Measurements from ENCODE around the gene MEGF6. TPM values are rescaled to one million over a fixed set of nuclear protein-coding genes. Genes with fewer than 3 reads are reported as not detected.

MEGF6 gene
- total and polyA plus RNA-seq, 2 donors (not counting 1 experiment from before 2014, with no cell fraction given): 43.2 to 77.3 TPM

DNA sequence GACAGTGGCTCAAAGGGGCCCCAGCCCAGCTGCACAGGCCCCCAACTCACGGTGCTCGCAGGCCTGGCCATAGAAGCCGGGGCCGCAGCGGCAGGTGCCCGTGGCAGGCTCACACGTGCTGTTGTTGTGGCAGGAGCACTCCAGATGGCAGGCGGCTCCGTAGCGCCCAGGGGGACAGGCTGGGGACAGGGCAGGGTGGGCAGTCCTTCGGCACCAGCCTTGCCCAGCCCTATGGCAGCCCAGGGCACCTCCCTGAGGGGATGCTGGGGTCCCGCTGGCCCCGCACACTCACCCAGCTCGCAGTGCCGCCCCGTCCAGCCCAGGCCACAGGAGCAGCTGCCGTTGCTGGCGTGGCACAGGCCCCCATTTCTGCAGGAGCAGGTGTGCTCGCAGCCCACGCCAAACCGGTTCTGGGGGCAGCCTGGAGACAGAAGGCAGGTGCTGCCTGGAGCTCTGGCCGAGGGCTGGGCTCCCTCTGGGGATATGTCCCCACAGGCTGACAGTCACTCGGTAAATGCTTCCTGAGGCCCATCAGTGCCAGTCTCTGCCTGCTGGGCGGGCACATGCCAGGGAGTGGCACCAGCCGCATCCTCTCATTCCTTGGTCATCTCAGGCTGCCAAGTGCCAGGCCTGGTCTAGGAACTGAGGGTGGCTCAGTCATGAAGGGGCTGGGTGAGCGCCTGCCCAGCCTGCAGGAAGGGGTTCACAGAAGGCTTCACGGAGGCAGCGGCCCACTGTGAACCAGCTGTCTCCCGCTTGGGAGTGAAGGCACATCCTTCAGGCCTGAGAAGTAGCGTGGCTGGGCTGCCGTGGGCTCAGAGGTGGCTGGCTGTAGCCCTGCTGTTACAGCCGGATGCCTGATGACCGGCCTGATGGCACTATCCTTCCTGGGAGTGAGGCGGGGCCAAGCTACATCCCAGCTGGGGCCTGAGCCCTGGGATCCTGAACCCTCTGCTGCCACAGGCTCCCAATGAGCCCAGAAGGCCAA, 116.7 kb downstream of the MEGF6 start:
- CTCF ChIA-PET: interaction anchor here (0.6 kb wide), 1 partner anchor 167 kb away, joined by 3 read pairs; no protein-coding TSS in a partner anchor
- peaks cover 0 to under 1% (median 0%) of the 10 kb centered on the region in 3 donors for H3K9me3 ChIP-seq (ENCODE audit: control extremely low read depth in 1 of 3, control insufficient read depth in 2 of 3, insufficient read depth in 1 of 3, low read length in 2 of 3)
- H3K27ac Mint-ChIP-seq: no peak overlapping the region
- intact Hi-C loops (cut with micrococcal nuclease): no loop called here
- no peak for DNase-seq
- H3K79me2 ChIP-seq (ENCODE audit: control insufficient read depth, insufficient read depth, low read length): no peaks in the 10 kb centered on the region
- H3K4me1 ChIP-seq (ENCODE audit: control insufficient read depth in 2 of 2, insufficient read depth in 2 of 2, low read length in 2 of 2): peaks cover 0 to 7% of the 10 kb centered on the region in 2 donors
- H2AFZ ChIP-seq (ENCODE audit: insufficient read depth, low read depth, low read length, poor library complexity, severe bottlenecking): no peak overlapping the region
- no peaks in the 10 kb centered on the region for H3K9me3 Mint-ChIP-seq (ENCODE audit: insufficient read depth)
- H4K20me1 ChIP-seq (ENCODE audit: control insufficient read depth, insufficient read depth, low read length, poor library complexity, severe bottlenecking): peaks cover 9% of the 10 kb centered on the region
- POLR2A ChIA-PET: no interaction called here
- H3K4me2 ChIP-seq (replicated peaks; ENCODE audit: low read depth, low read length, poor library complexity, severe bottlenecking): no peak overlapping the region
- no peak overlapping the region for H3K4me3 ChIP-seq (ENCODE audit: control extremely low read depth in 1 of 5, extremely low read depth in 1 of 5, insufficient read depth in 1 of 5, low read depth in 2 of 5, low read length in 4 of 5)
- no peak overlapping the region for H3K27ac ChIP-seq (ENCODE audit: low read length in 2 of 2)
- H3K9ac ChIP-seq (ENCODE audit: low read length): no peak overlapping the region
- 88% methylated on average over 34 of the region's 34 CpGs for WGBS (ENCODE audit: insufficient coverage)
- TF ChIP-seq EZH2 (IDR thresholded peaks at IDR 0.05; ENCODE audit: borderline replicate concordance, insufficient read depth, low read depth, low read length, poor library complexity, severe bottlenecking): no peak
- TF ChIP-seq, protein P1, sequence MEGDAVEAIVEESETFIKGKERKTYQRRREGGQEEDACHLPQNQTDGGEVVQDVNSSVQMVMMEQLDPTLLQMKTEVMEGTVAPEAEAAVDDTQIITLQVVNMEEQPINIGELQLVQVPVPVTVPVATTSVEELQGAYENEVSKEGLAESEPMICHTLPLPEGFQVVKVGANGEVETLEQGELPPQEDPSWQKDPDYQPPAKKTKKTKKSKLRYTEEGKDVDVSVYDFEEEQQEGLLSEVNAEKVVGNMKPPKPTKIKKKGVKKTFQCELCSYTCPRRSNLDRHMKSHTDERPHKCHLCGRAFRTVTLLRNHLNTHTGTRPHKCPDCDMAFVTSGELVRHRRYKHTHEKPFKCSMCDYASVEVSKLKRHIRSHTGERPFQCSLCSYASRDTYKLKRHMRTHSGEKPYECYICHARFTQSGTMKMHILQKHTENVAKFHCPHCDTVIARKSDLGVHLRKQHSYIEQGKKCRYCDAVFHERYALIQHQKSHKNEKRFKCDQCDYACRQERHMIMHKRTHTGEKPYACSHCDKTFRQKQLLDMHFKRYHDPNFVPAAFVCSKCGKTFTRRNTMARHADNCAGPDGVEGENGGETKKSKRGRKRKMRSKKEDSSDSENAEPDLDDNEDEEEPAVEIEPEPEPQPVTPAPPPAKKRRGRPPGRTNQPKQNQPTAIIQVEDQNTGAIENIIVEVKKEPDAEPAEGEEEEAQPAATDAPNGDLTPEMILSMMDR (IDR thresholded peaks at IDR 0.05): no peak
- no peak overlapping the region for H3K4me3 Mint-ChIP-seq
- H3K4me1 Mint-ChIP-seq: peaks cover 6% of the 10 kb centered on the region
- ATAC-seq (ENCODE audit: low read depth): no peak
- no peaks in the 10 kb centered on the region for H3K27me3 Mint-ChIP-seq
- no peaks in the 10 kb centered on the region for H3K36me3 ChIP-seq (replicated peaks in 1 of 2; ENCODE audit: control extremely low read depth in 1 of 2, control insufficient read depth in 1 of 2, extremely low read depth in 1 of 2, insufficient read depth in 2 of 2, low read length in 1 of 2)
- no peaks in the 10 kb centered on the region for H3K27me3 ChIP-seq (replicated peaks in 1 of 4; ENCODE audit: control extremely low read depth in 1 of 4, control insufficient read depth in 3 of 4, insufficient read depth in 4 of 4, low read length in 3 of 4)
